Lower leg skin (tissue), 3 donors: ENCODE data around the gene NRXN3.

Experiments used
- POLR2A ChIP-seq, 2 donors: fragments of 450-650 bp; IDR thresholded peaks; one replicate each; pipeline ENCODE4 v1.6.1; 2016 to 2017; ENCODE audit warnings: antibody characterized with exemption in 2 of 2, mild to moderate bottlenecking in 1 of 2, moderate library complexity in 1 of 2
- TF ChIP-seq, protein P1 (sequence below), 3 donors: fragments of 450-650 bp; IDR thresholded peaks; one replicate each; pipeline ENCODE4 v1.5.1; 2016; ENCODE audit warnings: antibody characterized with exemption in 3 of 3, mild to moderate bottlenecking in 3 of 3, moderate library complexity in 2 of 3

DNA sequence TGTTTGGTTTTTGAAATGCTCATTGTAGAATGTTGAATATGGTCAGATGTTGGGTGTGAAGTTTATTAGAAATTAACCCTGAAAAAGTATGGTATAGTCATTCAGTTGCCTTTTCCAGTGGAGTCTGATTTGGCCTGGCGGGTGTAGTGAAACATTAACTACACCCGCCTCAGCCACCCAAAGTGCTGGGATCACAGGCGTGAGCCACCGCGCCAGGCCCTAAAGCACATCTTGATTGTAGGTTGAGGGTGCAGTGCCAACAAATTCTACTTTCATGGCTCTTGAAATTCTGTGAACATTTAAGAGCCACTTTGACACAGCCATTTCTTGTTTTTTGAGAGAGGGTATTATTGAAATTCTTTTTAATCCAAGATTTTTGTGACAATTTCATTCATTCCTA is 1416.2 kb downstream of the NRXN3 start:
- TF ChIP-seq, protein P1, sequence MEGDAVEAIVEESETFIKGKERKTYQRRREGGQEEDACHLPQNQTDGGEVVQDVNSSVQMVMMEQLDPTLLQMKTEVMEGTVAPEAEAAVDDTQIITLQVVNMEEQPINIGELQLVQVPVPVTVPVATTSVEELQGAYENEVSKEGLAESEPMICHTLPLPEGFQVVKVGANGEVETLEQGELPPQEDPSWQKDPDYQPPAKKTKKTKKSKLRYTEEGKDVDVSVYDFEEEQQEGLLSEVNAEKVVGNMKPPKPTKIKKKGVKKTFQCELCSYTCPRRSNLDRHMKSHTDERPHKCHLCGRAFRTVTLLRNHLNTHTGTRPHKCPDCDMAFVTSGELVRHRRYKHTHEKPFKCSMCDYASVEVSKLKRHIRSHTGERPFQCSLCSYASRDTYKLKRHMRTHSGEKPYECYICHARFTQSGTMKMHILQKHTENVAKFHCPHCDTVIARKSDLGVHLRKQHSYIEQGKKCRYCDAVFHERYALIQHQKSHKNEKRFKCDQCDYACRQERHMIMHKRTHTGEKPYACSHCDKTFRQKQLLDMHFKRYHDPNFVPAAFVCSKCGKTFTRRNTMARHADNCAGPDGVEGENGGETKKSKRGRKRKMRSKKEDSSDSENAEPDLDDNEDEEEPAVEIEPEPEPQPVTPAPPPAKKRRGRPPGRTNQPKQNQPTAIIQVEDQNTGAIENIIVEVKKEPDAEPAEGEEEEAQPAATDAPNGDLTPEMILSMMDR (IDR thresholded peaks at IDR 0.05) = no peak
- no peak for TF ChIP-seq POLR2A (IDR thresholded peaks at IDR 0.05)
